ENCODE data around the gene NRDC. TPM values are rescaled to one million over a fixed set of nuclear protein-coding genes. Genes with fewer than 3 reads are reported as not detected.
A peak's percentile ranks its signal among the peaks of the same experiment; 100 is the strongest.
"Not testable (repeated sequence)": the region's sequence is repeated elsewhere in the genome, so short reads cannot be mapped to it uniquely, and the experiment has no call there.

NRDC gene
- total RNA-seq, 1 experiment from 2014 or later: 176 TPM

DNA sequence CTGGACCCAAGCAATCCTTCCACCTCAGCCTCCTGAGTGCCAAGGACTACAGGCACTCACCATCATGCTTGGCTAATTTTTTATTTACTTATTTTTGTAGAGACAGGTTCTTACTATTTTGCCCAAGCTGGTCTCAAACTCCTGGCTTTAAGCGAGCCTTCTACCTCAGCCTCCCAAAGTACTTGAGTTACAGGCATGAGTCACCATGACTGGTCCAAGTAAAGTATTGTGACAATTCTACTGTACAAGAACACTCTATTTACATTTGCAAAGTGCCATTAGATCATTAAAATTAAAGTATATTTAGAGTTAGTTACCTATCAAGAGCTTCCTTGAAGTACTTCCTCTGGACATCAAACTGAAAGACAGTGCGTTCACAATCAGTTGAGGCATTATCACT, 44.8 kb downstream of the NRDC start:
- H3K27me3 Mint-ChIP-seq (ENCODE audit: insufficient read depth, unreplicated experiment): no peaks in the 10 kb centered on the region
- H3K4me1 Mint-ChIP-seq (ENCODE audit: insufficient read depth, unreplicated experiment): peaks cover 4% of the 10 kb centered on the region
- H3K36me3 Mint-ChIP-seq (ENCODE audit: insufficient read depth, unreplicated experiment): peaks cover 62% of the 10 kb centered on the region
- POLR2A ChIA-PET: interaction anchor here (0.7 to 1.3 kb wide), 3 partner anchors 9 to 163 kb away, joined by 3 to 4 read pairs (median 3); no protein-coding TSS in a partner anchor
- no peak overlapping the region for H3K4me3 Mint-ChIP-seq (ENCODE audit: unreplicated experiment)
- DNase-seq (ENCODE audit: unreplicated experiment): peak; percentile 5
- intact Hi-C loops (cut with micrococcal nuclease): no loop called here
- H3K9me3 Mint-ChIP-seq (ENCODE audit: unreplicated experiment): no peaks in the 10 kb centered on the region
- H3K27ac Mint-ChIP-seq (ENCODE audit: low read depth, unreplicated experiment): no peak overlapping the region
- BruUV-seq (replicated peaks): no TSS peak
- TF ChIP-seq, protein P1, sequence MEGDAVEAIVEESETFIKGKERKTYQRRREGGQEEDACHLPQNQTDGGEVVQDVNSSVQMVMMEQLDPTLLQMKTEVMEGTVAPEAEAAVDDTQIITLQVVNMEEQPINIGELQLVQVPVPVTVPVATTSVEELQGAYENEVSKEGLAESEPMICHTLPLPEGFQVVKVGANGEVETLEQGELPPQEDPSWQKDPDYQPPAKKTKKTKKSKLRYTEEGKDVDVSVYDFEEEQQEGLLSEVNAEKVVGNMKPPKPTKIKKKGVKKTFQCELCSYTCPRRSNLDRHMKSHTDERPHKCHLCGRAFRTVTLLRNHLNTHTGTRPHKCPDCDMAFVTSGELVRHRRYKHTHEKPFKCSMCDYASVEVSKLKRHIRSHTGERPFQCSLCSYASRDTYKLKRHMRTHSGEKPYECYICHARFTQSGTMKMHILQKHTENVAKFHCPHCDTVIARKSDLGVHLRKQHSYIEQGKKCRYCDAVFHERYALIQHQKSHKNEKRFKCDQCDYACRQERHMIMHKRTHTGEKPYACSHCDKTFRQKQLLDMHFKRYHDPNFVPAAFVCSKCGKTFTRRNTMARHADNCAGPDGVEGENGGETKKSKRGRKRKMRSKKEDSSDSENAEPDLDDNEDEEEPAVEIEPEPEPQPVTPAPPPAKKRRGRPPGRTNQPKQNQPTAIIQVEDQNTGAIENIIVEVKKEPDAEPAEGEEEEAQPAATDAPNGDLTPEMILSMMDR (IDR thresholded peaks at IDR 0.05; ENCODE audit: unreplicated experiment): no peak
- CTCF ChIA-PET: interaction anchor here (0.9 kb wide), 1 partner anchor 9 kb away, joined by 3 read pairs; no protein-coding TSS in a partner anchor

DNA sequence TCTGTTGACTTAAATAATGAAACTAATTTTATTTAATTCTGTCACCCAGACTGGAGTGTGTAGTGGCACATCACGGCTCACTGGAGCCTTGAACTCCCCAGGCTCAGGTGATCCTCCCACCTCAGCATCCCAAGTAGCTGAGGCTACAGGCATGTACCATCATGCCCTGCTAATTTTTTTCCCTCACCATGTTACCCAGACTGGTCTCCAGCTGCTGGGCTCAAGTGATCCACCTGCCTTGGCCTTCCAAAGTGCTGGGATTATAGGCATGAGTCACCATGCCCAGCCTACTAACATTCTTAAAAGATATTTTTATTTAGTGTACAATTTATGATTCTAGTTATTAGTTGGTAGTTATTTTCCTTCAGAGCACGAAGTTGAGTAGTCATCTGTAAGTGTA, 49.5 kb downstream of the NRDC start:
- Mint-ChIP-seq H3K4me1 (ENCODE audit: insufficient read depth, unreplicated experiment) (peaks cover 4% of the 10 kb centered on the region), H3K4me3 (ENCODE audit: unreplicated experiment) (no peak overlapping the region), H3K27me3 (ENCODE audit: insufficient read depth, unreplicated experiment) (no peaks in the 10 kb centered on the region), H3K9me3 (ENCODE audit: unreplicated experiment) (no peaks in the 10 kb centered on the region), H3K27ac (ENCODE audit: low read depth, unreplicated experiment) (peak overlapping the region; percentile 74), H3K36me3 (ENCODE audit: insufficient read depth, unreplicated experiment) (peaks cover 48% of the 10 kb centered on the region)
- peak; percentile 63 for DNase-seq (ENCODE audit: unreplicated experiment)
- TF ChIP-seq, protein P1 (IDR thresholded peaks at IDR 0.05; ENCODE audit: unreplicated experiment): no peak
- ChIA-PET CTCF (interaction anchor here (0.7 kb wide), 1 partner anchor 171 kb away, joined by 4 read pairs; no protein-coding TSS in a partner anchor), POLR2A (no interaction called here)
- BruUV-seq (replicated peaks): no TSS peak
- intact Hi-C loops (cut with micrococcal nuclease): no loop called here

DNA sequence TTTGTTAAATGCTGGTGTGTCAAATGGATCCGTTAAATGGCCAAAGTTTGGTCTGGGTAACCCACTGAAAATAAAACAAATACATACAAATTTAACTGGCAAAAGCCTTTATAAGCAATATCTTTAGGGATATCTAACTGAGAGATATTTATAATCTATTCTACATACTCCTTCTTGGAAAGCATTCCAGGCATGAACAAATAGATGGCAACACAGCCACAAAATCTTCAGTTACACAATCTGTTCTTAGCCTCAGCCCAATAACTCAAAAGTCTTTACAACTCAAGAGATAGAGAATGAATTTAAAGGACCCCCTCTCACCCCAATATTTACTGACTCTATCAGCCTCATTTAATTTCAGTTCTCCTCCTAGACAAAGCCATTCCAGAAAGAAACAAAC, 58.7 kb downstream of the NRDC start:
- Mint-ChIP-seq H3K36me3 (ENCODE audit: insufficient read depth, unreplicated experiment) (peaks cover 74% of the 10 kb centered on the region), H3K27me3 (ENCODE audit: insufficient read depth, unreplicated experiment) (no peaks in the 10 kb centered on the region), H3K4me3 (ENCODE audit: unreplicated experiment) (no peak overlapping the region), H3K4me1 (ENCODE audit: insufficient read depth, unreplicated experiment) (no peaks in the 10 kb centered on the region), H3K9me3 (ENCODE audit: unreplicated experiment) (no peaks in the 10 kb centered on the region), H3K27ac (ENCODE audit: low read depth, unreplicated experiment) (no peak overlapping the region)
- ChIA-PET POLR2A (no interaction called here), CTCF (no interaction called here)
- TF ChIP-seq, protein P1 (IDR thresholded peaks at IDR 0.05; ENCODE audit: unreplicated experiment): no peak
- no peak for DNase-seq (ENCODE audit: unreplicated experiment)
- intact Hi-C loops (cut with micrococcal nuclease): no loop called here
- no TSS peak for BruUV-seq (replicated peaks)

GRCh38 chr1:51819021-51819420, 59.5 kb downstream of the NRDC start:
- DNase-seq (ENCODE audit: unreplicated experiment); H3K9me3 Mint-ChIP-seq (ENCODE audit: unreplicated experiment); H3K4me3 Mint-ChIP-seq (ENCODE audit: unreplicated experiment); POLR2A ChIA-PET; CTCF ChIA-PET; H3K4me1 Mint-ChIP-seq (ENCODE audit: insufficient read depth, unreplicated experiment); H3K27ac Mint-ChIP-seq (ENCODE audit: low read depth, unreplicated experiment); H3K27me3 Mint-ChIP-seq (ENCODE audit: insufficient read depth, unreplicated experiment); intact Hi-C loops (cut with micrococcal nuclease); BruUV-seq (replicated peaks): not testable (repeated sequence)
- H3K36me3 Mint-ChIP-seq (ENCODE audit: insufficient read depth, unreplicated experiment): peaks cover 74% of the 10 kb centered on the region

DNA sequence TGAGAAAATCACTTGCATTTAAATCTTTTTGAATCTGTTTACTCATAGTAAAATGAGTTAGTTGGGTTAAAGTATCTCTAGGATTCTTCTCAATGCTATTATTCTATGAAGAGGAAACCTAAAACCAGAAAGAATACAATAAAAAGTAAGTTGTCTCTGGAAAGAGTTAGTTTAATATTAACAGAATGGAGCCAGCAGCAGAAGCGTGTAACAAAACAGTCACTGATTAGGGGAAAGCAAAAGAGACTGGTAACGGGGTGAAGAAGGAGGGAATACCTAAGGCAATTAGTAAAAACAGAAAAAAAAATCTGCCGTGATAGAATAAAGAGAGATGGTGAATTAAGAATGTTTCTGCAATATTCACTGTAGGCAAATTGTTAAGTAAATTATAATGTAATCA, 60.0 kb downstream of the NRDC start:
- H3K27ac Mint-ChIP-seq (ENCODE audit: low read depth, unreplicated experiment): no peak overlapping the region
- peaks cover 76% of the 10 kb centered on the region for H3K36me3 Mint-ChIP-seq (ENCODE audit: insufficient read depth, unreplicated experiment)
- TF ChIP-seq, protein P1 (IDR thresholded peaks at IDR 0.05; ENCODE audit: unreplicated experiment): no peak
- no peaks in the 10 kb centered on the region for H3K4me1 Mint-ChIP-seq (ENCODE audit: insufficient read depth, unreplicated experiment)
- BruUV-seq (replicated peaks): no TSS peak
- ChIA-PET POLR2A (no interaction called here), CTCF (no interaction called here)
- no peak overlapping the region for H3K4me3 Mint-ChIP-seq (ENCODE audit: unreplicated experiment)
- intact Hi-C loops (cut with micrococcal nuclease): no loop called here
- DNase-seq (ENCODE audit: unreplicated experiment): no peak
- no peaks in the 10 kb centered on the region for H3K27me3 Mint-ChIP-seq (ENCODE audit: insufficient read depth, unreplicated experiment)
- no peaks in the 10 kb centered on the region for H3K9me3 Mint-ChIP-seq (ENCODE audit: unreplicated experiment)
